Neural progenitor cell (in vitro differentiated cells): ENCODE results near the gene UBQLN1. TPM values are rescaled to one million over a fixed set of nuclear protein-coding genes. Genes with fewer than 3 reads are reported as not detected.

ENCODE experiments used
- DNase-seq: peaks from one replicate; pipeline ENCODE4 v3.0.0-alpha.2; 2016; ENCODE audit warnings: low spot score
- H2AFZ ChIP-seq: fragments of 200-600 bp; sonication (generic); replicated peaks from 2 replicates; pipeline ENCODE4 v1.6.1; 2016; ENCODE audit warnings: antibody characterized with exemption
- H3F3A ChIP-seq: fragments of 200-600 bp; sonication (generic); 2 replicates; pipeline ENCODE4 v1.6.1; 2016; ENCODE audit warnings: antibody characterized with exemption, low read depth
- H3K27ac ChIP-seq: fragments of 200-600 bp; sonication (generic); 2 replicates; pipeline ENCODE4 v1.5.1; 2016; ENCODE audit warnings: mild to moderate bottlenecking
- H3K27me3 ChIP-seq: fragments of 200-600 bp; sonication (generic); 2 replicates; pipeline ENCODE4 v1.6.1; 2016; ENCODE audit warnings: mild to moderate bottlenecking, moderate library complexity
- H3K36me3 ChIP-seq: fragments of 200-600 bp; sonication (generic); 2 replicates; pipeline ENCODE4 v1.5.1; 2016
- H3K4me1 ChIP-seq: fragments of 200-600 bp; sonication (generic); 2 replicates; pipeline ENCODE4 v1.6.1; 2016; ENCODE audit warnings: mixed run types
- H3K4me2 ChIP-seq: fragments of 200-600 bp; sonication (generic); 2 replicates; pipeline ENCODE4 v1.6.1; 2016
- H3K4me3 ChIP-seq: fragments of 200-600 bp; sonication (generic); 2 replicates; pipeline ENCODE4 v1.5.1; 2016
- H3K79me2 ChIP-seq: fragments of 200-600 bp; sonication (generic); 2 replicates; pipeline ENCODE4 v1.6.1; 2016; ENCODE audit warnings: low read depth
- H3K9ac ChIP-seq: fragments of 200-600 bp; sonication (generic); 2 replicates; pipeline ENCODE4 v1.6.1; 2016
- H3K9me3 ChIP-seq: fragments of 200-600 bp; sonication (generic); 2 replicates; pipeline ENCODE4 v1.5.1; 2016; ENCODE audit warnings: low read depth
- H4K20me1 ChIP-seq: fragments of 200-600 bp; sonication (generic); 2 replicates; pipeline ENCODE4 v1.6.1; 2016; ENCODE audit warnings: low read depth
- H3K27ac Mint-ChIP-seq: 3 replicates; pipeline ENCODE4 v1.8.0; 2021; ENCODE audit warnings: mixed read lengths
- H3K27me3 Mint-ChIP-seq: 2 replicates; pipeline ENCODE4 v1.8.0; 2022; ENCODE audit warnings: low read depth, mild to moderate bottlenecking, inconsistent platforms, moderate library complexity, mixed read lengths; ENCODE audit not compliant: insufficient read depth
- H3K36me3 Mint-ChIP-seq: 3 replicates; pipeline ENCODE4 v1.8.0; 2021; ENCODE audit warnings: mixed read lengths
- H3K4me1 Mint-ChIP-seq: 3 replicates; pipeline ENCODE4 v1.8.0; 2021; ENCODE audit warnings: mixed read lengths
- H3K4me3 Mint-ChIP-seq: 3 replicates; pipeline ENCODE4 v1.8.0; 2021; ENCODE audit warnings: mild to moderate bottlenecking, moderate library complexity, mixed read lengths
- H3K9me3 Mint-ChIP-seq: 3 replicates; pipeline ENCODE4 v1.8.0; 2020; ENCODE audit warnings: mixed read lengths
- EZH2 ChIP-seq: fragments of 200-600 bp; sonication (generic); IDR thresholded peaks from 2 replicates; pipeline ENCODE4 v1.6.1; 2017; ENCODE audit warnings: antibody characterized with exemption, mild to moderate bottlenecking, moderate library complexity
- EZH2phosphoT487 ChIP-seq: fragments of 200-600 bp; sonication (generic); IDR thresholded peaks from 2 replicates; pipeline ENCODE4 v1.6.1; 2017; ENCODE audit warnings: antibody characterized with exemption
- total RNA-seq: library from RNA; depleted of rRNA; stranded (reverse); fragments of >200 nt; gene quantifications from 2 replicates; pipeline ENCODE4 v1.2.3, GENCODE V29; 2015; ENCODE audit warnings: low replicate concordance
- TF ChIP-seq, protein P1 (sequence below): fragments of 200-600 bp; sonication (generic); IDR thresholded peaks from 2 replicates; pipeline ENCODE4 v1.5.1; 2017; ENCODE audit warnings: antibody characterized with exemption, mild to moderate bottlenecking

Gene UBQLN1
- total RNA-seq, 1 donor from 2014 or later: 143 TPM

DNA sequence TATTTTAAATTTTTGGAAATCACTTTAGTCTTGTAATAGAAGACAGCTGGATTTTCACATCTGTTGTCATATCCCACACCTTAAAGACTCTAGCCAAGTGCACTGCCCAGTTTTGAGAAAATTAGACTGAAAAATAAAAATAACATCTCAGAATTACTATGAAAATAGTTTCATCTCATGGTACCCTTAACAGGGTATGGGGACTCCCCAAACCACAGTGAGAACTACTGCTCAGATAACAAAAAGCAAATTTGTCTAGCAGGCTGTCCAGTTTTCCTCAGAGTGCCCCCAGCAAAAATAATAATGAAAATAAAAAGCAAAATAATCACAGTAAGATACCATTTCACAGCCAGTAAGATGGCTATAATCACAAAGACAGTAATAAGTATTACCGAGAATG lies 6.5 kb downstream of the UBQLN1 start:
- H3K27ac Mint-ChIP-seq: no peak overlapping the region
- Histone ChIP-seq H3K9ac (no peak overlapping the region), H3K4me2 (no peak overlapping the region)

GRCh38 chr9:83699615-83700014 lies 8.1 kb downstream of the UBQLN1 start:
- peaks cover 3% of the 10 kb centered on the region for H3K9me3 Mint-ChIP-seq
- no peaks in the 10 kb centered on the region for H3K27me3 Mint-ChIP-seq

More for the DNA sequence above, 6.5 kb downstream of the UBQLN1 start:
- no peak overlapping the region for H3K27ac ChIP-seq
- H2AFZ ChIP-seq: no peak overlapping the region
- H3K4me1 ChIP-seq: peaks cover 17% of the 10 kb centered on the region
- DNase-seq: no peak
- H3K4me1 Mint-ChIP-seq: peaks cover 17% of the 10 kb centered on the region
- H3K36me3 Mint-ChIP-seq: peaks cover 31% of the 10 kb centered on the region
- peaks cover 100% of the 10 kb centered on the region for H3K79me2 ChIP-seq
- no peaks in the 10 kb centered on the region for H3F3A ChIP-seq
- H3K36me3 ChIP-seq: no peaks in the 10 kb centered on the region
- no peaks in the 10 kb centered on the region for H3K9me3 ChIP-seq
- H3K9me3 Mint-ChIP-seq: peaks cover 10% of the 10 kb centered on the region
- peaks cover 72% of the 10 kb centered on the region for H4K20me1 ChIP-seq
- no peaks in the 10 kb centered on the region for H3K27me3 ChIP-seq
- TF ChIP-seq, protein P1, sequence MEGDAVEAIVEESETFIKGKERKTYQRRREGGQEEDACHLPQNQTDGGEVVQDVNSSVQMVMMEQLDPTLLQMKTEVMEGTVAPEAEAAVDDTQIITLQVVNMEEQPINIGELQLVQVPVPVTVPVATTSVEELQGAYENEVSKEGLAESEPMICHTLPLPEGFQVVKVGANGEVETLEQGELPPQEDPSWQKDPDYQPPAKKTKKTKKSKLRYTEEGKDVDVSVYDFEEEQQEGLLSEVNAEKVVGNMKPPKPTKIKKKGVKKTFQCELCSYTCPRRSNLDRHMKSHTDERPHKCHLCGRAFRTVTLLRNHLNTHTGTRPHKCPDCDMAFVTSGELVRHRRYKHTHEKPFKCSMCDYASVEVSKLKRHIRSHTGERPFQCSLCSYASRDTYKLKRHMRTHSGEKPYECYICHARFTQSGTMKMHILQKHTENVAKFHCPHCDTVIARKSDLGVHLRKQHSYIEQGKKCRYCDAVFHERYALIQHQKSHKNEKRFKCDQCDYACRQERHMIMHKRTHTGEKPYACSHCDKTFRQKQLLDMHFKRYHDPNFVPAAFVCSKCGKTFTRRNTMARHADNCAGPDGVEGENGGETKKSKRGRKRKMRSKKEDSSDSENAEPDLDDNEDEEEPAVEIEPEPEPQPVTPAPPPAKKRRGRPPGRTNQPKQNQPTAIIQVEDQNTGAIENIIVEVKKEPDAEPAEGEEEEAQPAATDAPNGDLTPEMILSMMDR: no peak
- TF ChIP-seq EZH2phosphoT487: no peak
- TF ChIP-seq EZH2: no peak
- no peaks in the 10 kb centered on the region for H3K27me3 Mint-ChIP-seq
- H3K4me3 ChIP-seq: no peak overlapping the region
- H3K4me3 Mint-ChIP-seq: no peak overlapping the region

GRCh38 chr9:83698976-83699585 lies 8.7 kb downstream of the UBQLN1 start:
- H3K9ac ChIP-seq: no peak overlapping the region
- H3K27ac Mint-ChIP-seq: no peak overlapping the region
- peaks cover 100% of the 10 kb centered on the region for H3K79me2 ChIP-seq
- no peak for DNase-seq
- H4K20me1 ChIP-seq: peaks cover 76% of the 10 kb centered on the region
- H3F3A ChIP-seq: no peaks in the 10 kb centered on the region
- no peaks in the 10 kb centered on the region for H3K36me3 ChIP-seq
- no peak overlapping the region for H3K4me2 ChIP-seq
- peaks cover 17% of the 10 kb centered on the region for H3K36me3 Mint-ChIP-seq
- no peak overlapping the region for H3K4me3 Mint-ChIP-seq
- no peak overlapping the region for H3K27ac ChIP-seq
- TF ChIP-seq EZH2 (no peak), EZH2phosphoT487 (no peak)
- TF ChIP-seq, protein P1: no peak
- no peaks in the 10 kb centered on the region for H3K27me3 Mint-ChIP-seq
- H3K4me1 Mint-ChIP-seq: peaks cover 7% of the 10 kb centered on the region
- no peaks in the 10 kb centered on the region for H3K9me3 Mint-ChIP-seq
- H2AFZ ChIP-seq: no peak overlapping the region
- peaks cover 12% of the 10 kb centered on the region for H3K4me1 ChIP-seq
- H3K4me3 ChIP-seq: no peak overlapping the region
- H3K9me3 ChIP-seq: no peaks in the 10 kb centered on the region
- H3K27me3 ChIP-seq: no peaks in the 10 kb centered on the region

More at GRCh38 chr9:83699615-83700014, 8.1 kb downstream of the UBQLN1 start:
- Histone ChIP-seq H3K9ac (no peak overlapping the region), H3K9me3 (no peaks in the 10 kb centered on the region), H3K79me2 (peaks cover 100% of the 10 kb centered on the region), H3K36me3 (no peaks in the 10 kb centered on the region), H3K4me2 (no peak overlapping the region), H3K27ac (no peak overlapping the region), H3K4me1 (peaks cover 12% of the 10 kb centered on the region), H3K27me3 (no peaks in the 10 kb centered on the region), H3F3A (no peaks in the 10 kb centered on the region), H2AFZ (no peak overlapping the region), H3K4me3 (no peak overlapping the region), H4K20me1 (peaks cover 76% of the 10 kb centered on the region)
- no peak overlapping the region for H3K4me3 Mint-ChIP-seq
- peaks cover 7% of the 10 kb centered on the region for H3K4me1 Mint-ChIP-seq
- no peak overlapping the region for H3K27ac Mint-ChIP-seq
- peaks cover 19% of the 10 kb centered on the region for H3K36me3 Mint-ChIP-seq
- no peak for DNase-seq
- TF ChIP-seq, protein P1: no peak
- TF ChIP-seq EZH2 (no peak), EZH2phosphoT487 (no peak)
